Measurements from ENCODE around the gene MED16.

MED16 gene

GRCh38 chr19:892894-893689 lies at the start of gene MED16, which contains the start of gene RNU6-9:
TSS of gene MED16 (minus strand) at chr19:893187. CDS start at chr19:891131, 2,056 bp downstream.
TSS of gene RNU6-9 (plus strand) at chr19:893484.
- peak; percentile 76 to 93 for DNase-seq (ENCODE audit: low spot score in 2 of 2)
- Mint-ChIP-seq H3K4me3 (peak within 1 kb of the TSS; percentile 87), H3K4me1 (peaks cover 28% of the 10 kb centered on the region), H3K36me3 (peaks cover 68% of the 10 kb centered on the region), H3K27ac (peak within 1 kb of the TSS; percentile 100), H3K9me3 (no peaks in the 10 kb centered on the region)
- peak; percentile 93 for ATAC-seq

GRCh38 chr19:942133-942645 lies 49.2 kb upstream of the MED16 start:
- Mint-ChIP-seq H3K4me1 (peaks cover 28% of the 10 kb centered on the region), H3K27ac (no peak overlapping the region), H3K4me3 (peak overlapping the region; percentile 69), H3K9me3 (no peaks in the 10 kb centered on the region), H3K36me3 (peaks cover 34% of the 10 kb centered on the region)
- ATAC-seq (no peak), DNase-seq (ENCODE audit: low spot score in 2 of 2) (no peak)

DNA sequence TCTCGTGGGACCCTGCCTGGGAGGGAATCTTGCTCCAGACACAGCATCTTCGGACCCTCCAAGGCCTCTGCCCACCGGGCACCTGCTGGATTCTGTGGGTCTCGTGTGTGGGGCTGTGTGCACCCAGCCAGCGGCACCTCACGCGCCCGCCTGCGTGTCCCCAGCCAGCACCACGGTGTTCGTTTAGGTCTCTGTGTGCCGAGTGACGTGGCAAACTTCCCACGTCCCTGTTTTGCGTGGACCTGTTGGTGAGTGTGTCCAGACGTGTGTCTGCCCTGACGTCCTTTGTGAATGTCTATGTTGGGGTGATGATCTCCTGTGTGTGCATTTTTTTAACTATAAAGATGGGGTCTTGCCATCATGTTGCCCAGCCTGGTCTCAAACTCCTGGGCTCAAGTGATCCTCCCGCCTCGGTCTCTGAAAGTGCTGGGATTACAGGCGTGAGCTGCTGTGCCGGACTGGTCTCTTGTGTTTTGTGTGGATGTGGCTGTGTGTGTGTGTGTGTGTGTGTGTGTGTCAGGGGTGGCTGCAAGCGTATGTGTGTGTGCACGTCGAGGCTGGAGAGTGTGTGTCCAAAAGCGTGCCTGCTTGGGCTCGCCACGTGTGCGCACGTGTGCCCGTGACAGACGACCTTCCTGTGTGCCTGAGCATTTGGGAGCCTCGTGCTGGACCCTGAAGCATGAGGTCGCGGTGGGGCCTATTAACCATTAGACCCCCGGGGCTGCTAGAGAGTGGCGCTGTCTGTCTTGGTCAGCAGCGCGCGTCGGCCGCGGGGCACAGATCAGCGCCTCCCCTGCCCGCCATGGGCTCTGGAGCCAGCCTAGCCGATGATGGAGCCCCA lies 48.5 kb upstream of the MED16 start:
- DNase-seq (ENCODE audit: low spot score in 2 of 2), result no peak
- H3K27ac Mint-ChIP-seq, result peak overlapping the region; percentile 81
- ATAC-seq, result peak; percentile 5

DNA sequence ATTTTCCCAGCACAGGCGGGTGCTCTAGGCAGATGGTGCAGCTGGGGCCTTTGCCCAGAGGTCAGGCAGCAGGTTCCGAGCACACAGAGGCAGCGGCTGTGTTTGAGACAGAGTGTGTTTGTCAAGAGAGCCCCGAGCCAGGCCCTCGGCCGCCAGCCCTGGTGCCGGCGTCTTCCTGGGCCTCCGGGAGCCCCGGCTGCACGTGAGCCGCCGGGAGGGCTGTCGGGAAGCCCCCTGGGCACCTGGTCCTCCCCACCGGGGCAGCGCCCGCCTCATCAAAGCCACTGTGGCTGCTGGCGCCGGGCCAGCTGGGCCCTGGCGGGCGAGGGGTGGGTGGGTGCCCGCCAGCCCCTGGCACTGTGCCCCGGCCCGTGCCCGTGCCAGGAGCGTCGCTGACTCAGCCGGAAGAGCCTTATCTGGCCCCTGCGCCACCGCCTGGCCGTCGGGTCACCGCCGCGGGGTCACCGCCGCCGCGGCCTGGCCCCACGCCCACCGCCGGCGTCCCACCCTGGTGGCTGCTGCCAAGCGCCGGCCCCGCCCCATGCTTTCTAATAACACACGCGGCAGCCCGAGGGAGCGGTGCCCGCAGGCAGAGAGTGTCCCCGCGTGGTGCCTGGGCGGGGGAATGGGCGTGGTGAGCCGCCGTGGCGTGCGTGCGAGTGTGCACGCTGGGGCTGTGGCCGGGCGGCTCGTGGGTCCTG lies 47.8 kb upstream of the MED16 start:
- Mint-ChIP-seq H3K4me3 (peak overlapping the region; percentile 69), H3K27ac (peak overlapping the region; percentile 81), H3K9me3 (no peaks in the 10 kb centered on the region), H3K4me1 (peaks cover 35% of the 10 kb centered on the region), H3K36me3 (peaks cover 36% of the 10 kb centered on the region)
- DNase-seq (ENCODE audit: low spot score in 2 of 2) (peak; percentile 51 to 67), ATAC-seq (peak; percentile 80)

More for the DNA sequence above, 48.5 kb upstream of the MED16 start:
- peak overlapping the region; percentile 69 for H3K4me3 Mint-ChIP-seq
- H3K4me1 Mint-ChIP-seq, result peaks cover 35% of the 10 kb centered on the region
- H3K36me3 Mint-ChIP-seq, result peaks cover 36% of the 10 kb centered on the region
- no peaks in the 10 kb centered on the region for H3K9me3 Mint-ChIP-seq

DNA sequence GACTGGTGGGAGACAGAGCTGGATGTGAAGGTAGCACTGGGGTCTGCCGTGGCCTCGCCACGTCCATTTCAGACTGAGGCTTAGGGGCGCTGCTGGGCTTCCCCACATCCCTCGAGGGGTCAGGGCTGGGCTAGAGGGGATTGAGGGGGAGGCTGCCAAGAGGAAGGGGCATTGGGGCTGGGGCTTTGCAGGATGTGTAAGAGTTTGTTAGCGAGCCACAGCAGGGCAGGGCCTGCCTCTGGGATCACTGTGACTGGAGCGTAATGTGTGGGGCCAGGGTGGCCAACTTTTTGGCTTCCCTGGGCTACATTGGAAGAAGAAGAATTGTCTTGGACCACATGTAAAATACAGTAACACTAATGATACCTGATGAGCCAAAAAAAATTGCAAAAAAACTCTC lies 46.9 kb upstream of the MED16 start:
- peaks cover 36% of the 10 kb centered on the region for H3K36me3 Mint-ChIP-seq
- peak overlapping the region; percentile 63 for H3K27ac Mint-ChIP-seq
- no peaks in the 10 kb centered on the region for H3K9me3 Mint-ChIP-seq
- H3K4me3 Mint-ChIP-seq, result peak overlapping the region; percentile 69
- DNase-seq (ENCODE audit: low spot score in 2 of 2) (no peak), ATAC-seq (no peak)
- H3K4me1 Mint-ChIP-seq, result peaks cover 35% of the 10 kb centered on the region

DNA sequence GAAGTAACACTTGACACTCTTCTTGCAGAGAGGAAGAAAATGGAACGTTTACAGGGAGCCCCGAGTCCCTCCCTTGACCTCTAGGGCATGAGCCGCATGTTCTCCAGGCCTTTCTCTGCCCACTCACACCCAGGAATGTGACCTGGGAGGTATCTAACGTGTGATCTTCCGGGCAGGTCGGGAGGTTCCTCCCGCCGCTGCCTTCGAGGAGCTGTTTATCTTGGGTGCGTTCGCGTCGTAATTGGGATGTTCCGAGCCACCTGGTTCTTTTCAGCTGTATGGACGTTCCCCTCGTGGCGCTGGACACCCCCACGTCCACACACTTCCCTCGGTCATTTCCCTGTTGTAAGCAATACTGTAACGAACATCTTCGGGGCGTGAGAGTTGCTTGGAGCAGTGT lies 46.5 kb upstream of the MED16 start:
- peaks cover 36% of the 10 kb centered on the region for H3K36me3 Mint-ChIP-seq
- H3K4me3 Mint-ChIP-seq, result peak overlapping the region; percentile 69
- H3K27ac Mint-ChIP-seq, result peak overlapping the region; percentile 63
- peaks cover 35% of the 10 kb centered on the region for H3K4me1 Mint-ChIP-seq
- ATAC-seq (no peak), DNase-seq (ENCODE audit: low spot score in 2 of 2) (no peak)
- H3K9me3 Mint-ChIP-seq, result no peaks in the 10 kb centered on the region

DNA sequence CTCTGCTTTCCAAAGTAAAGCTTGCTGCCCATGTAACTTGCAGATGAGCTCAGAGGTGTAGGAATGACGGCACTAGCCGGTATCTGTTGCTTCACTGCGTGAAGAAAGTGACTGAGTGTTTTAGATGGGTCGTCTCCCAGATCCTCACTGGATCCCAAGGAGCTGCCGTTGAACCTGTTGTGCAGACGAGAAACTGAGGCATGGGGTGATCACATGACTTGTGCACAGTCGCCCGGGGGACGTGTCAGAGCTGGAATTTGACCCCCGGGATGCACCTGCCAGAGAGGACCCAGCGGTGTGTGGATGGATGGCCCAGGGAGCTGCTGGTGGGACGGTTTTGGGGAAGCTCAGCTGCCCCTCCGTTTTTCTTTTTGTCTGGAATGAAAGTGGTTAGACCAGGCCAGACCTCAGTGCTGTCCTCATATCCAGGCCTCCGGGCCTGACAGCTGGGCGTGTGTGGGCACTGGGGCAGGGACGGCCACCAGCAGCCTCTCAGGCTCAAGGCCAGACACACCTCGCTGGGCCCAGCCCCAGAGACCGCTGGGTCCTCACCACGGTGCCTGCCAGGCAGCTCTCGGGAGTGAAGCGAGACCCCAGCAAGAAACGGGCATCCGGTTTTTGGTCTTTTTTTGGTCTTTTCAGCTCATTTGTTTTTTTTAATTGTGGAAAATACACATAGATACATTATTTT lies 45.4 kb upstream of the MED16 start:
- Mint-ChIP-seq H3K27ac (peak overlapping the region; percentile 23), H3K4me1 (peaks cover 35% of the 10 kb centered on the region), H3K36me3 (peaks cover 33% of the 10 kb centered on the region), H3K9me3 (no peaks in the 10 kb centered on the region), H3K4me3 (peak overlapping the region; percentile 10)
- DNase-seq (ENCODE audit: low spot score in 2 of 2) (no peak), ATAC-seq (no peak)

- Mint-ChIP-seq H3K4me1 (peaks cover 43% of the 10 kb centered on the region), H3K27ac (peak overlapping the region; percentile 23), H3K36me3 (peaks cover 27% of the 10 kb centered on the region), H3K4me3 (peak overlapping the region; percentile 10), H3K9me3 (no peaks in the 10 kb centered on the region)
- no peak for DNase-seq (ENCODE audit: low spot score in 2 of 2)
- peak; percentile 77 for ATAC-seq
Observed at GRCh38 chr19:937259-937694, 44.3 kb upstream of the MED16 start.

DNA sequence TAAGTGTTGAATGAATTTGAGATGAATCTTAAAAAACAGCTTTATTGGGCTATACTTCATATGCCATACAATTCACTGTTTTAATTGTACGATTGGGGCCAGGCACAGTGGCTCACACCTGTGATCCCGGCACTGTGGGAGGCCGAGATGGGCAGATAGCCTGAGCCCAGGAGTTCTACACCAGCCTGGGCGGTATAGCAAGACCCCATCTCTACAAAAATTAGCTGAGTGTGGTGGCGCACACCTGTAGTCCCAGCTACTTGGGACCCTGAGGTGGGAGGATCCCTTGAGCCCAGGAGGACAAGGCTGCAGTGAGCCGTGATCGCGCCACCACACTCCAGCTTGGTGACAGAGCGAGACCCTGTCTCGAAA lies 43.2 kb upstream of the MED16 start:
- H3K36me3 Mint-ChIP-seq, result peaks cover 25% of the 10 kb centered on the region
- no peak overlapping the region for H3K4me3 Mint-ChIP-seq
- no peak for ATAC-seq
- peaks cover 41% of the 10 kb centered on the region for H3K4me1 Mint-ChIP-seq
- no peak overlapping the region for H3K27ac Mint-ChIP-seq
- no peaks in the 10 kb centered on the region for H3K9me3 Mint-ChIP-seq
- no peak for DNase-seq (ENCODE audit: low spot score in 2 of 2)

DNA sequence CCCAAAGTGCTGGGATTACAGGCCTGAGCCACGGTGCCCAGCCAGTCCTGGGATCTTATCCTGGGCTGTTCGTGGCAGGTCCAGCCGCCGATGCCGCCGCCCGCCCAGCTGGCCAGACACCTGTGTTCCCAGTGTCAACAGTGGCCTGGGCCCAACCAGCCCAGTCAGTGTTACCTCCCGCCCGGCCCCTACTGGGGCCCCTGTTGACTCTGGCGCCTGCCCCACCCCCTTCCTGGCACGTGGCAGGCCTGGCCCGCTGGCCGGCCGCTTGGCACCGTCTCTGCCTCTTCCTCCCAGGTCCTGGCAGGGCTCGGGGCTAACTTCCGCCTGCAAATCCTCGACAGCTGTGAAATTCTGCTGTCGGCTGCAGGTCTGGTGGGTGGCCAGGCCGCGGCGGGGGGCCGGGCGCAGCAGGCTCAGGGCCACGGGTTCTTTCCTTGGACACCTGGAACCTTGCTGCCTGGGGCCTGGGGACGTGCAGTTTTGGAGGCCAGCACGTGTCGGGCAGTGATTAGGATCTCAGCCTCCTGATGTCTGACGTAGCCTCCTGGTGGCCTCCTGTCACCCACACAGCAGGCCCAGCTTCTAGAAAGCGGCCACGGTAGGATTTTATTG lies 42.0 kb upstream of the MED16 start:
- no peak for DNase-seq (ENCODE audit: low spot score in 2 of 2)
- no peaks in the 10 kb centered on the region for H3K9me3 Mint-ChIP-seq
- ATAC-seq, result no peak
- H3K4me3 Mint-ChIP-seq, result no peak overlapping the region
- H3K27ac Mint-ChIP-seq, result no peak overlapping the region
- H3K36me3 Mint-ChIP-seq, result peaks cover 33% of the 10 kb centered on the region
- peaks cover 35% of the 10 kb centered on the region for H3K4me1 Mint-ChIP-seq

GRCh38 chr19:934197-934840 lies 41.3 kb upstream of the MED16 start:
- no peak overlapping the region for H3K27ac Mint-ChIP-seq
- H3K4me3 Mint-ChIP-seq, result no peak overlapping the region
- H3K4me1 Mint-ChIP-seq, result peaks cover 28% of the 10 kb centered on the region
- DNase-seq (ENCODE audit: low spot score in 2 of 2) (no peak), ATAC-seq (no peak)
- H3K9me3 Mint-ChIP-seq, result no peaks in the 10 kb centered on the region
- H3K36me3 Mint-ChIP-seq, result peaks cover 30% of the 10 kb centered on the region

- Mint-ChIP-seq H3K4me1 (peaks cover 28% of the 10 kb centered on the region), H3K36me3 (peaks cover 27% of the 10 kb centered on the region), H3K4me3 (no peak overlapping the region), H3K27ac (no peak overlapping the region), H3K9me3 (no peaks in the 10 kb centered on the region)
- DNase-seq (ENCODE audit: low spot score in 2 of 2) (no peak), ATAC-seq (no peak)
Observed at GRCh38 chr19:933553-933882, 40.5 kb upstream of the MED16 start.

DNA sequence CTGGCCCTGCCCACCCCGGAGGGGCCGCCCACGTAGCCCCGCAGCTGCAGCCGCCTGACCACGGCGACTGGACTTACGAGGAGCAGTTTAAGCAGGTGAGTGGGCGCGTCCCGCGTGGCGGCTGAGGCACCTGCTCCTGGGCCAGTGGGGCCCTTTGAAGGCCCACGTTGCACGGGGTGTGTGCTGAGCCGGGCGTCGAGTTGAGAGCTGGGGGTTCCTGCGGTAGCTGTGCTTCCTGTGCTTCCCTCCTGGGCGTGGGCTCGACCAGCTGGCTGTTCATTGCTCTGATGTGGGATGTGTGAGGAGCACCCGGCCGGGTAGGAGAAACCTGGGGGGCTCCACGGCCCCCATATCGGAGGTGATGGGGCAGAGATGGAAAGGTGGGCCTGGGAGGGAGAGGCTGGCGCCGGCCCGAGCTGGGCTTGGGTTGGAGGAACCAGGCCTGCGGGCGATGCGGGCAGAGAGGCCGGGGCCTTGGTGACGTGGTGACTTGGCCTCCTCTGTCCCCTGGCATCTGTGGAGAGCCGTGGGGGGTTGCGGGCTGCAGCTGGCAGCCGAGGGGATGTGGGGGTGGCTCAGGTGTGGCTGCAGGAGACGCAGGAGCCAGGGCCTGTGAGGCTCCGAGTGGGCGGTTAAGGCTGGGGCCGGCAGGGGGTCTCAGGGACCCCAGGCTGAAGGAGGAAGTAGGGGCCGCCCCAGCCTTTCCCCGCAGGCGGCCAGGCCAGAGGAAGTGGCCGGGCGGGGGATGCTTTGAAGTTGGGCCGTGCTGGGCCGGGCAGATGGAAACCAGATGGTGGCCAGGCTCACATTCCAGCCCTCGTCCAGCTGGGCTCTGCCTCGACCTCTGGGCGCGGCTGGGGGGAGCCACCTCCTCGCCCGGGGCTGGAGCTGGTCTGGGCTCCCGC lies 39.9 kb upstream of the MED16 start:
- Mint-ChIP-seq H3K27ac (peak overlapping the region; percentile 74), H3K36me3 (peaks cover 21% of the 10 kb centered on the region), H3K4me1 (peaks cover 23% of the 10 kb centered on the region), H3K9me3 (no peaks in the 10 kb centered on the region), H3K4me3 (peak overlapping the region; percentile 66)
- ATAC-seq, result peak; percentile 42
- DNase-seq (ENCODE audit: low spot score in 2 of 2), result no peak
